ENCODE data around the gene HTR1A. TPM values are rescaled to one million over a fixed set of nuclear protein-coding genes. Genes with fewer than 3 reads are reported as not detected.

The HTR1A gene
- total RNA-seq, 2 experiments from 2014 or later, result not detected

GRCh38 chr5:63987053-63987452 lies 24.8 kb upstream of the HTR1A start:
- POLR2A ChIA-PET, result interaction anchor here (1.2 kb wide), 1 partner anchor 33 kb away, joined by 3 read pairs; no protein-coding TSS in a partner anchor
- H3K36me3 ChIP-seq (ENCODE audit: insufficient read depth, low read length), result no peaks in the 10 kb centered on the region

DNA sequence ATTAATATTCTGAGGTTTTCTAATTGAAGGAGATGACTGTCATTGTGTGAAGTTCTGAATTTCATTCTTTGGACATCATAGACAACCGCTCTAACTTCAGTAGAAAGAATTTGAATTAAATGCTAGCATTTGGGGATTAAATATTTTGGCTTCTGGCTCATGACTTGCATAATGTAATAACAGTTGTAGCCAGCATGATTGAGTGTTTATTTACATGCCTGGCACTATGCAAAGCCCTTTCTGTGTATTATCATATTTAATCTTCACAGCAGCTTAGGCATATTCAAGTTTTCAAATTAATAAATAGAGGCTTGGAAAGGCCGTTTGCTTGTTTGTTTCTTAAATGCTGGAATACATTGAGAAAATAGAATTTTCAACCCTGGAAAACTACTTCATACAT lies 19.6 kb upstream of the HTR1A start:
- DNase-seq (ENCODE audit: low spot score), result no peak
- BruUV-seq (replicated peaks), result no TSS peak
- no peaks in the 10 kb centered on the region for H3K36me3 ChIP-seq (ENCODE audit: insufficient read depth, low read length)
- no peaks in the 10 kb centered on the region for H3K79me2 ChIP-seq (ENCODE audit: insufficient read depth, low read depth, low read length)
- CTCF ChIA-PET (ENCODE audit: unreplicated experiment), result no interaction called here
- H3K9me2 ChIP-seq (ENCODE audit: insufficient read depth, low read length), result no peaks in the 10 kb centered on the region
- H3K9me3 ChIP-seq (ENCODE audit: low read length), result no peaks in the 10 kb centered on the region
- POLR2A ChIA-PET, result no interaction called here
- H4K20me1 ChIP-seq (ENCODE audit: insufficient read depth, low read length), result no peaks in the 10 kb centered on the region
- TF ChIP-seq EZH2phosphoT487 (IDR thresholded peaks at IDR 0.05; ENCODE audit: borderline replicate concordance, low read depth, low read length), result no peak
- TF ChIP-seq, protein P1, sequence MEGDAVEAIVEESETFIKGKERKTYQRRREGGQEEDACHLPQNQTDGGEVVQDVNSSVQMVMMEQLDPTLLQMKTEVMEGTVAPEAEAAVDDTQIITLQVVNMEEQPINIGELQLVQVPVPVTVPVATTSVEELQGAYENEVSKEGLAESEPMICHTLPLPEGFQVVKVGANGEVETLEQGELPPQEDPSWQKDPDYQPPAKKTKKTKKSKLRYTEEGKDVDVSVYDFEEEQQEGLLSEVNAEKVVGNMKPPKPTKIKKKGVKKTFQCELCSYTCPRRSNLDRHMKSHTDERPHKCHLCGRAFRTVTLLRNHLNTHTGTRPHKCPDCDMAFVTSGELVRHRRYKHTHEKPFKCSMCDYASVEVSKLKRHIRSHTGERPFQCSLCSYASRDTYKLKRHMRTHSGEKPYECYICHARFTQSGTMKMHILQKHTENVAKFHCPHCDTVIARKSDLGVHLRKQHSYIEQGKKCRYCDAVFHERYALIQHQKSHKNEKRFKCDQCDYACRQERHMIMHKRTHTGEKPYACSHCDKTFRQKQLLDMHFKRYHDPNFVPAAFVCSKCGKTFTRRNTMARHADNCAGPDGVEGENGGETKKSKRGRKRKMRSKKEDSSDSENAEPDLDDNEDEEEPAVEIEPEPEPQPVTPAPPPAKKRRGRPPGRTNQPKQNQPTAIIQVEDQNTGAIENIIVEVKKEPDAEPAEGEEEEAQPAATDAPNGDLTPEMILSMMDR (conservative IDR thresholded peaks at IDR 0.05; ENCODE audit: low read length), result no peak
- intact Hi-C loops (cut with micrococcal nuclease; ENCODE audit: unreplicated experiment), result no loop called here
- no peaks in the 10 kb centered on the region for H3K4me1 ChIP-seq (ENCODE audit: insufficient read depth, low read length, poor library complexity, severe bottlenecking)
- H2AFZ ChIP-seq (ENCODE audit: low read length), result no peak overlapping the region
- no peak overlapping the region for H3K4me2 ChIP-seq (ENCODE audit: low read length)
- H3K4me3 ChIP-seq (ENCODE audit: low read depth, low read length, poor library complexity, severe bottlenecking), result no peak overlapping the region
- H3K27ac ChIP-seq (ENCODE audit: low read depth, low read length, poor library complexity, severe bottlenecking), result no peak overlapping the region

More at GRCh38 chr5:63987053-63987452, 24.8 kb upstream of the HTR1A start:
- BruUV-seq (replicated peaks), result no TSS peak
- Histone ChIP-seq H3K27ac (ENCODE audit: low read depth, low read length, poor library complexity, severe bottlenecking) (no peak overlapping the region), H3K9me3 (ENCODE audit: low read length) (no peaks in the 10 kb centered on the region), H3K9me2 (ENCODE audit: insufficient read depth, low read length) (no peaks in the 10 kb centered on the region), H3K4me3 (ENCODE audit: low read depth, low read length, poor library complexity, severe bottlenecking) (no peak overlapping the region), H4K20me1 (ENCODE audit: insufficient read depth, low read length) (no peaks in the 10 kb centered on the region), H3K4me2 (ENCODE audit: low read length) (no peak overlapping the region), H3K79me2 (ENCODE audit: insufficient read depth, low read depth, low read length) (no peaks in the 10 kb centered on the region), H3K4me1 (ENCODE audit: insufficient read depth, low read length, poor library complexity, severe bottlenecking) (no peaks in the 10 kb centered on the region), H2AFZ (ENCODE audit: low read length) (no peak overlapping the region)
- DNase-seq (ENCODE audit: low spot score), result no peak
- CTCF ChIA-PET (ENCODE audit: unreplicated experiment), result no interaction called here
- TF ChIP-seq, protein P1 (conservative IDR thresholded peaks at IDR 0.05; ENCODE audit: low read length), result no peak
- no peak for TF ChIP-seq EZH2phosphoT487 (IDR thresholded peaks at IDR 0.05; ENCODE audit: borderline replicate concordance, low read depth, low read length)
- intact Hi-C loops (cut with micrococcal nuclease; ENCODE audit: unreplicated experiment), result no loop called here

DNA sequence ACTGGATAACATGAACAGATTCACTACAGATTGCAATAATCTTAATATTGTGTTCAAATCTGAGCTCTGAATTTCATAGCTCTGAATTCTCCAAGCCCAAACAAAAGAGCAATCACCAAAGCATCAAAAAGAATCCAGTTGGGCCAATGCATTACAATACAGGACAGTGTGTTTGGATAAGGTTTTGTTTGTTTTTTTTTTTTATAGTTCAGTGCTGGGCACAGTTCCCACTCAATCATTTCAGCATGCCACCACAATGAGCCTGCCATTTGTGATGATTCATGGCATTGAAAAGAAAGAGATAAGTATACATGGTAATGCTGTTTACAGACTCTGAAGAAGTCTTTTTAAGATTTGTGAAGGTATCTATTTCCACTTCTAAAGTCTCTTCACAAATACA lies 1.7 kb upstream of the HTR1A start:
- intact Hi-C loops (cut with micrococcal nuclease; ENCODE audit: unreplicated experiment), result loop anchor here (5.0 kb wide), 1 partner anchor 562 kb away; no protein-coding TSS in a partner anchor
- H3K4me3 ChIP-seq (ENCODE audit: low read depth, low read length, poor library complexity, severe bottlenecking), result no peak overlapping the region
- H2AFZ ChIP-seq (ENCODE audit: low read length), result no peak overlapping the region
- BruUV-seq (replicated peaks), result no TSS peak
- H3K9me3 ChIP-seq (ENCODE audit: low read length), result no peaks in the 10 kb centered on the region
- no peaks in the 10 kb centered on the region for H3K36me3 ChIP-seq (ENCODE audit: insufficient read depth, low read length)
- ChIA-PET POLR2A (interaction anchor here (0.7 kb wide), 1 partner anchor 388 kb away, joined by 3 read pairs; no protein-coding TSS in a partner anchor), CTCF (ENCODE audit: unreplicated experiment) (no interaction called here)
- no peaks in the 10 kb centered on the region for H3K4me1 ChIP-seq (ENCODE audit: insufficient read depth, low read length, poor library complexity, severe bottlenecking)
- no peak overlapping the region for H3K27ac ChIP-seq (ENCODE audit: low read depth, low read length, poor library complexity, severe bottlenecking)
- no peaks in the 10 kb centered on the region for H3K79me2 ChIP-seq (ENCODE audit: insufficient read depth, low read depth, low read length)
- H4K20me1 ChIP-seq (ENCODE audit: insufficient read depth, low read length), result no peaks in the 10 kb centered on the region
- no peak for DNase-seq (ENCODE audit: low spot score)
- no peaks in the 10 kb centered on the region for H3K9me2 ChIP-seq (ENCODE audit: insufficient read depth, low read length)
- TF ChIP-seq, protein P1 (conservative IDR thresholded peaks at IDR 0.05; ENCODE audit: low read length), result no peak
- TF ChIP-seq EZH2phosphoT487 (IDR thresholded peaks at IDR 0.05; ENCODE audit: borderline replicate concordance, low read depth, low read length), result no peak
- H3K4me2 ChIP-seq (ENCODE audit: low read length), result no peak overlapping the region
